SK-N-SH (cell line): ENCODE results near the gene RASL12. TPM values are rescaled to one million over a fixed set of nuclear protein-coding genes. Genes with fewer than 3 reads are reported as not detected.

Experiments used
- CTCF ChIA-PET: fragments of 300-600, 350-600 bp; formaldehyde crosslinking; extraction: SDS; loops from one replicate; lab custom pipeline; 2021; lab: Yijun Ruan, JAX
- POLR2A ChIA-PET: fragments of 350-600 bp; sonication (Branson Sonifier 250); formaldehyde crosslinking; extraction: SDS; loops from one replicate; lab custom pipeline; 2020; ENCODE audit warnings: antibody characterized with exemption, inconsistent platforms; lab: Yijun Ruan, JAX
- DNase-seq: peaks from one replicate; pipeline ENCODE4 v3.0.0; 2012
- H2AFZ ChIP-seq: fragments of 200-600 bp; sonication (generic); 2 replicates; pipeline ENCODE4 v1.8.1; 2016; ENCODE audit warnings: antibody characterized with exemption, mild to moderate bottlenecking, low read depth
- H3F3A ChIP-seq: fragments of 200-600 bp; sonication (generic); replicated peaks from 2 replicates; pipeline ENCODE3; 2016; ENCODE audit warnings: antibody characterized with exemption, mild to moderate bottlenecking; ENCODE audit not compliant: insufficient read depth
- H3K27ac ChIP-seq, 2 experiments: fragments of 200-500 bp in 1 of 2; fragments of 200-600 bp in 1 of 2; sonication (Bioruptor generic) in 1 of 2; sonication (generic), shearing (Covaris generic) in 1 of 2; 2 replicates each; pipeline versions ENCODE4 v1.5.1 to v1.6.1; 2014 to 2016; ENCODE audit warnings: low read depth in 2 of 2, inconsistent platforms in 1 of 2, low read length in 1 of 2, mild to moderate bottlenecking in 1 of 2, mixed read lengths in 1 of 2
- H3K27me3 ChIP-seq: fragments of 200-600 bp; sonication (generic), shearing (Covaris generic); 2 replicates; pipeline ENCODE4 v1.6.1; 2016; ENCODE audit warnings: mixed run types; ENCODE audit not compliant: insufficient read depth
- H3K36me3 ChIP-seq, 2 experiments: fragments of 200-500 bp in 1 of 2; fragments of 200-600 bp in 1 of 2; sonication (Bioruptor generic) in 1 of 2; sonication (generic) in 1 of 2; replicated peaks in 1 of 2; 2 replicates each; pipeline versions ENCODE3 to v1.5.1; 2014 to 2016; ENCODE audit warnings: low read length in 1 of 2, mild to moderate bottlenecking in 1 of 2; ENCODE audit not compliant: insufficient read depth in 2 of 2, control insufficient read depth in 1 of 2
- H3K4me1 ChIP-seq, 2 experiments: fragments of 200-500 bp in 1 of 2; fragments of 200-600 bp in 1 of 2; sonication (Bioruptor generic) in 1 of 2; sonication (generic), shearing (Covaris generic) in 1 of 2; 2 replicates each; pipeline versions ENCODE4 v1.5.1 to v1.6.1; 2014 to 2016; ENCODE audit warnings: low read depth in 1 of 2, low read length in 1 of 2, mixed run types in 1 of 2; ENCODE audit not compliant: insufficient read depth in 2 of 2, control insufficient read depth in 1 of 2
- H3K4me2 ChIP-seq: fragments of 200-600 bp; sonication (generic), shearing (Covaris generic); 2 replicates; pipeline ENCODE4 v1.6.1; 2017; ENCODE audit warnings: mixed run types
- H3K4me3 ChIP-seq, 2 experiments: fragments of 200-500 bp in 1 of 2; fragments of 200-600 bp in 1 of 2; sonication (Bioruptor generic) in 1 of 2; sonication (generic), shearing (Covaris generic) in 1 of 2; 2 replicates each; pipeline versions ENCODE4 v1.5.1 to v1.8.1; 2014 to 2016; ENCODE audit warnings: low read depth in 2 of 2, inconsistent platforms in 1 of 2, low read length in 1 of 2, mild to moderate bottlenecking in 1 of 2, mixed read lengths in 1 of 2, moderate library complexity in 1 of 2
- H3K79me2 ChIP-seq: fragments of 200-600 bp; sonication (generic); 2 replicates; pipeline ENCODE4 v1.8.1; 2017; ENCODE audit warnings: mild to moderate bottlenecking; ENCODE audit not compliant: insufficient read depth
- H3K9ac ChIP-seq: fragments of 200-600 bp; sonication (generic); 2 replicates; pipeline ENCODE4 v1.6.1; 2017; ENCODE audit warnings: mixed run types
- H3K9me2 ChIP-seq: fragments of 200-600 bp; sonication (generic); 2 replicates; pipeline ENCODE4 v1.6.1; 2017; ENCODE audit warnings: mixed run types
- H3K9me3 ChIP-seq: fragments of 200-600 bp; sonication (generic); 2 replicates; pipeline ENCODE4 v1.6.1; 2017; ENCODE audit warnings: mixed run types, mild to moderate bottlenecking, moderate library complexity
- H4K20me1 ChIP-seq: fragments of 200-600 bp; sonication (generic); 2 replicates; pipeline ENCODE4 v1.6.1; 2017; ENCODE audit warnings: mild to moderate bottlenecking, mixed run types; ENCODE audit not compliant: insufficient read depth
- FOSL2 ChIP-seq: IDR thresholded peaks from 2 replicates; pipeline ENCODE4 v1.4.0; 2012; ENCODE audit warnings: low read depth, mild to moderate bottlenecking, moderate library complexity, borderline replicate concordance
- FOXM1 ChIP-seq: IDR thresholded peaks from 2 replicates; pipeline ENCODE4 v1.4.0; 2012; ENCODE audit warnings: low read depth, mild to moderate bottlenecking
- GATA2 ChIP-seq: sonication (generic); formaldehyde crosslinking; IDR thresholded peaks from 2 replicates; pipeline ENCODE4 v1.5.0; 2020; ENCODE audit warnings: mild to moderate bottlenecking, missing genetic modification reagents
- JUND ChIP-seq: IDR thresholded peaks from 2 replicates; pipeline ENCODE4 v1.4.0; 2012
- MXI1 ChIP-seq: IDR thresholded peaks from 2 replicates; pipeline ENCODE4 v1.6.1; 2012; ENCODE audit warnings: mild to moderate bottlenecking, low read depth, low read length, improper control_type of control experiment
- NFIC ChIP-seq: IDR thresholded peaks from 2 replicates; pipeline ENCODE4 v1.4.0; 2012; ENCODE audit warnings: borderline replicate concordance
- POLR2AphosphoS5 ChIP-seq: IDR thresholded peaks from 2 replicates; pipeline ENCODE4 v1.6.1; 2012; ENCODE audit warnings: low read depth, low read length
- TEAD4 ChIP-seq: IDR thresholded peaks from 2 replicates; pipeline ENCODE4 v1.4.0; 2012; ENCODE audit warnings: mild to moderate bottlenecking, borderline replicate concordance; ENCODE audit not compliant: insufficient read depth
- WGBS: methylation state at CpG from one replicate; pipeline ENCODE4 v1.1.6; 2017; ENCODE audit warnings: low lambda C conversion rate; 5-methylcytosine and 5-hydroxymethylcytosine counted together
- polyA plus RNA-seq, 3 experiments: library from polyadenylated mRNA; depleted of rRNA; stranded (reverse); fragments of >200 nt; gene quantifications; 2 replicates each; pipeline ENCODE4 v1.2.3, GENCODE V29; 2012
- TF ChIP-seq, protein P1 (sequence below): IDR thresholded peaks from 2 replicates; pipeline ENCODE4; 2012
- TF ChIP-seq, protein P2 (sequence below): IDR thresholded peaks from 2 replicates; pipeline ENCODE4 v1.4.0; 2012; ENCODE audit warnings: low read depth
- TF ChIP-seq, protein P3 (sequence below): fragments of 150-350 bp; IDR thresholded peaks from 2 replicates; pipeline ENCODE4 v1.6.1; 2017; ENCODE audit warnings: antibody characterized with exemption, low read length, low read depth, borderline replicate concordance

The RASL12 gene
- polyA plus RNA-seq, 1 of the 3 experiments (the other 2 are of a cell fraction), result not detected

DNA sequence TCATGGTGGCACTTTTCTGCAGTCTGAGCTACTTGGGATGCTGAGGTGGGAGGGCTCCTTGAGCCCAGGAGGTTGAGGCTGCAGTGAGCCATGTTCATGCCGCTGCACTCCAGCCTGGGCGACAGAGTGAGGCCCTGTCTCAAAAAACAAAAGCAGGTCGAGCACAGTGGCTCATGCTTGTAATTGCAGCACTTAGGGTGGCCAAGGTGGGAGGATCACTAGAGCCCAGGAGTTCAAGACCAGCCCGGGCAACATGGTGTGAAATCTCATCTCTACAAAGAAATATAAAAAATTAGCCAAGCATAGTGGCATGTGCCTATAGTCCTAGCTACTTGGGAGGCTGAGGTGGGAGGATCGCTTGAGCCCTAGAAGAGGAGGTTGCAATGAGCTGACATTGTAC lies 37.2 kb upstream of the RASL12 start:
- Histone ChIP-seq H3K4me2 (no peak overlapping the region), H3K27me3 (no peaks in the 10 kb centered on the region), H3K79me2 (no peaks in the 10 kb centered on the region), H4K20me1 (no peaks in the 10 kb centered on the region), H3K4me3 (no peak overlapping the region), H3K9me3 (no peaks in the 10 kb centered on the region), H3K4me1 (no peaks in the 10 kb centered on the region), H3K36me3 (peaks cover 21 to 39% of the 10 kb centered on the region in 2 experiments), H3K9ac (no peak overlapping the region), H3F3A (no peaks in the 10 kb centered on the region), H3K9me2 (no peaks in the 10 kb centered on the region), H3K27ac (no peak overlapping the region), H2AFZ (no peak overlapping the region)
- DNase-seq, result no peak
- TF ChIP-seq POLR2AphosphoS5 (no peak), NFIC (no peak)
- TF ChIP-seq, protein P1, sequence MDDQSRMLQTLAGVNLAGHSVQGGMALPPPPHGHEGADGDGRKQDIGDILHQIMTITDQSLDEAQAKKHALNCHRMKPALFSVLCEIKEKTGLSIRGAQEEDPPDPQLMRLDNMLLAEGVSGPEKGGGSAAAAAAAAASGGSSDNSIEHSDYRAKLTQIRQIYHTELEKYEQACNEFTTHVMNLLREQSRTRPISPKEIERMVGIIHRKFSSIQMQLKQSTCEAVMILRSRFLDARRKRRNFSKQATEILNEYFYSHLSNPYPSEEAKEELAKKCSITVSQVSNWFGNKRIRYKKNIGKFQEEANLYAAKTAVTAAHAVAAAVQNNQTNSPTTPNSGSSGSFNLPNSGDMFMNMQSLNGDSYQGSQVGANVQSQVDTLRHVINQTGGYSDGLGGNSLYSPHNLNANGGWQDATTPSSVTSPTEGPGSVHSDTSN, result no peak
- 88% methylated on average over 5 of the region's 5 CpGs for WGBS
- CTCF ChIA-PET, result interaction anchor here (1.9 kb wide), 1 partner anchor 50 kb away, joined by 7 read pairs; no protein-coding TSS in a partner anchor
- POLR2A ChIA-PET, result no interaction called here

DNA sequence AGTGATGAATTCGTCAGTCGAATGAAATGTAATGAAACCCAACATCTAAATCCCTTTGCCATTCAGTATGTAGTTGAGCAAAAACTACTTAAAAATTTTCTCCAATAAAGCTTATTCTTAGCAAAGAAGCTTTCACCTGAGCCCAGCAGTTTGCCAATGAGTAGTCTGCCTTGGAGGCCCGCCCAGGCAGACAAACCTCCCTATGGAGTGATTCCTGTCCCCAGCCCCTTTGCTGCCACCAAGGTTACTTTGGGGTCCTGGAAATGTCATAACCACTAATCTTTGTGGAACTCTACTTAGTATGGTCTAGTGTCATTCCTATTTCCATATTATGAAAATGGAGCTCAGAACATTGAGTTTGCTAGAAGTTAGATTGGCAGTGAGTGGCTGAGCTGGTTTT lies 35.1 kb upstream of the RASL12 start:
- 99% methylated on average over 3 of the region's 3 CpGs for WGBS
- no peak overlapping the region for H3K4me2 ChIP-seq
- DNase-seq, result no peak
- H3K9ac ChIP-seq, result no peak overlapping the region
- H3K4me3 ChIP-seq, result no peak overlapping the region
- H3K27me3 ChIP-seq, result no peaks in the 10 kb centered on the region
- CTCF ChIA-PET, result interaction anchor here (0.7 to 6.1 kb wide), 5 partner anchors 17 to 375 kb away, joined by 3 to 109 read pairs (median 19); no protein-coding TSS in a partner anchor
- H3K9me2 ChIP-seq, result no peaks in the 10 kb centered on the region
- H3F3A ChIP-seq, result no peaks in the 10 kb centered on the region
- H2AFZ ChIP-seq, result no peak overlapping the region
- POLR2A ChIA-PET, result interaction anchor here (0.9 kb wide), 1 partner anchor 49 kb away, joined by 3 read pairs; no protein-coding TSS in a partner anchor
- TF ChIP-seq, protein P2, sequence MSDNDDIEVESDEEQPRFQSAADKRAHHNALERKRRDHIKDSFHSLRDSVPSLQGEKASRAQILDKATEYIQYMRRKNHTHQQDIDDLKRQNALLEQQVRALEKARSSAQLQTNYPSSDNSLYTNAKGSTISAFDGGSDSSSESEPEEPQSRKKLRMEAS, result no peak
- no peak for TF ChIP-seq FOSL2
- TF ChIP-seq MXI1, result no peak
- no peak for TF ChIP-seq POLR2AphosphoS5
- TF ChIP-seq, protein P3, sequence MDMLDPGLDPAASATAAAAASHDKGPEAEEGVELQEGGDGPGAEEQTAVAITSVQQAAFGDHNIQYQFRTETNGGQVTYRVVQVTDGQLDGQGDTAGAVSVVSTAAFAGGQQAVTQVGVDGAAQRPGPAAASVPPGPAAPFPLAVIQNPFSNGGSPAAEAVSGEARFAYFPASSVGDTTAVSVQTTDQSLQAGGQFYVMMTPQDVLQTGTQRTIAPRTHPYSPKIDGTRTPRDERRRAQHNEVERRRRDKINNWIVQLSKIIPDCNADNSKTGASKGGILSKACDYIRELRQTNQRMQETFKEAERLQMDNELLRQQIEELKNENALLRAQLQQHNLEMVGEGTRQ, result no peak
- no peak for TF ChIP-seq JUND
- no peak for TF ChIP-seq FOXM1
- TF ChIP-seq TEAD4, result no peak
- TF ChIP-seq GATA2 (CRISPR knock-in tag), result no peak
- TF ChIP-seq, all 33 proteins: peak for 0
- Histone ChIP-seq H3K4me1 (no peaks in the 10 kb centered on the region), H3K27ac (no peak overlapping the region), H3K79me2 (no peaks in the 10 kb centered on the region), H3K9me3 (no peaks in the 10 kb centered on the region), H4K20me1 (no peaks in the 10 kb centered on the region), H3K36me3 (peaks cover 33 to 38% of the 10 kb centered on the region in 2 experiments)
